ENCODE measurements around the gene RPTOR.

Gene RPTOR

DNA sequence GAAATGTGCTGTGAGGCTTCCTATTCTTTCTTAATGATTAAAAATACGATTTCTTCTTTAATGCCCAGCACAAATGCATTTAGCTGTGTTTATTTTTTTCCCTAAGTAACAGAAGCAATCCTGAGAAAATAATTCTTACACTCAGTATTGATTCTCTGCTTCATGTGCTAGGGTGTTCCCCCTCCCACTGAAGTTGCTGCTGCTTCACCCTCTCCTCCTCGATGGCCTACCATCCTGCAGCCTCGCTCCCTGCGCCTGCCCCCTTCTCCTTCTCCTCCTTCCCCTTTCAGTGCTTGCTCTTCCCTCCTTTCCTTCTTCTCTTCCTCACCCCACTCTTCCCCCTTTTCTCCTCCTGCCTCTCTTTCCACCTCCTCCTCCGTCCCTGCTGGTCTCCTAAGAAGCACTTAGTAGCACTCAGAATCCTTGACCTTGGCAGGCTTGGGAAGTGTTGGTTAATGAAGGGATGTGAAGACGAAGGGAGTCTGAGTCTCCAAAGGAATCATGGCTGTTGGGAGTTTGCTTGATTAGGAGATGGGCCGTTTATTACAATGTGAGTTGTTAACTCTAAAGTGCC is 119.7 kb downstream of the RPTOR start:
- Histone ChIP-seq H3K9me3 (ENCODE audit: control insufficient read depth in 1 of 2, low read length in 2 of 2) (no peaks in the 10 kb centered on the region), H3K36me3 (ENCODE audit: control insufficient read depth in 1 of 2, insufficient read depth in 2 of 2, low read length in 2 of 2) (no peaks in the 10 kb centered on the region), H3K27ac (ENCODE audit: low read length) (peak overlapping the region; percentile 20), H3K4me3 (ENCODE audit: low read depth in 1 of 2, low read length in 2 of 2) (no peak overlapping the region), H3K4me1 (ENCODE audit: control insufficient read depth in 1 of 2, insufficient read depth in 2 of 2, low read length in 2 of 2) (peaks cover 5 to 16% of the 10 kb centered on the region in 2 donors), H3K27me3 (ENCODE audit: low read depth, low read length) (no peaks in the 10 kb centered on the region)

- Histone ChIP-seq H3K4me3 (ENCODE audit: low read depth in 1 of 2, low read length in 2 of 2) (no peak overlapping the region), H3K27me3 (ENCODE audit: low read depth, low read length) (no peaks in the 10 kb centered on the region), H3K27ac (ENCODE audit: low read length) (no peak overlapping the region), H3K4me1 (ENCODE audit: control insufficient read depth in 1 of 2, insufficient read depth in 2 of 2, low read length in 2 of 2) (peaks cover 5 to 16% of the 10 kb centered on the region in 2 donors), H3K36me3 (ENCODE audit: control insufficient read depth in 1 of 2, insufficient read depth in 2 of 2, low read length in 2 of 2) (no peaks in the 10 kb centered on the region), H3K9me3 (ENCODE audit: control insufficient read depth in 1 of 2, low read length in 2 of 2) (no peaks in the 10 kb centered on the region)
Observed at GRCh38 chr17:80665792-80666191, 121.2 kb downstream of the RPTOR start.

GRCh38 chr17:80666867-80667266 is 122.2 kb downstream of the RPTOR start:
- Histone ChIP-seq H3K27me3 (ENCODE audit: low read depth, low read length) (no peaks in the 10 kb centered on the region), H3K36me3 (ENCODE audit: control insufficient read depth in 1 of 2, insufficient read depth in 2 of 2, low read length in 2 of 2) (no peaks in the 10 kb centered on the region)

GRCh38 chr17:80667462-80668277 is 123.0 kb downstream of the RPTOR start:
- Histone ChIP-seq H3K9me3 (ENCODE audit: control insufficient read depth in 1 of 2, low read length in 2 of 2) (no peaks in the 10 kb centered on the region), H3K4me3 (ENCODE audit: low read depth in 1 of 2, low read length in 2 of 2) (no peak overlapping the region), H3K27ac (ENCODE audit: low read length) (no peak overlapping the region), H3K36me3 (ENCODE audit: control insufficient read depth in 1 of 2, insufficient read depth in 2 of 2, low read length in 2 of 2) (no peaks in the 10 kb centered on the region), H3K27me3 (ENCODE audit: low read depth, low read length) (no peaks in the 10 kb centered on the region), H3K4me1 (ENCODE audit: control insufficient read depth in 1 of 2, insufficient read depth in 2 of 2, low read length in 2 of 2) (peaks cover 5 to 16% of the 10 kb centered on the region in 2 donors)

More at GRCh38 chr17:80666867-80667266, 122.2 kb downstream of the RPTOR start:
- Histone ChIP-seq H3K9me3 (ENCODE audit: control insufficient read depth in 1 of 2, low read length in 2 of 2) (no peaks in the 10 kb centered on the region), H3K4me1 (ENCODE audit: control insufficient read depth in 1 of 2, insufficient read depth in 2 of 2, low read length in 2 of 2) (peaks cover 5 to 16% of the 10 kb centered on the region in 2 donors), H3K4me3 (ENCODE audit: low read depth in 1 of 2, low read length in 2 of 2) (no peak overlapping the region), H3K27ac (ENCODE audit: low read length) (no peak overlapping the region)

- Histone ChIP-seq H3K4me3 (ENCODE audit: low read depth in 1 of 2, low read length in 2 of 2) (no peak overlapping the region), H3K27me3 (ENCODE audit: low read depth, low read length) (no peaks in the 10 kb centered on the region), H3K36me3 (ENCODE audit: control insufficient read depth in 1 of 2, insufficient read depth in 2 of 2, low read length in 2 of 2) (no peaks in the 10 kb centered on the region), H3K27ac (ENCODE audit: low read length) (no peak overlapping the region), H3K4me1 (ENCODE audit: control insufficient read depth in 1 of 2, insufficient read depth in 2 of 2, low read length in 2 of 2) (peaks cover 5 to 10% of the 10 kb centered on the region in 2 donors), H3K9me3 (ENCODE audit: control insufficient read depth in 1 of 2, low read length in 2 of 2) (no peaks in the 10 kb centered on the region)
Observed at GRCh38 chr17:80668375-80669148, 123.9 kb downstream of the RPTOR start.

- Histone ChIP-seq H3K9me3 (ENCODE audit: control insufficient read depth in 1 of 2, low read length in 2 of 2) (no peaks in the 10 kb centered on the region), H3K36me3 (ENCODE audit: control insufficient read depth in 1 of 2, insufficient read depth in 2 of 2, low read length in 2 of 2) (no peaks in the 10 kb centered on the region), H3K4me3 (ENCODE audit: low read depth in 1 of 2, low read length in 2 of 2) (no peak overlapping the region), H3K27ac (ENCODE audit: low read length) (no peak overlapping the region), H3K27me3 (ENCODE audit: low read depth, low read length) (no peaks in the 10 kb centered on the region), H3K4me1 (ENCODE audit: control insufficient read depth in 1 of 2, insufficient read depth in 2 of 2, low read length in 2 of 2) (no peaks in the 10 kb centered on the region)
Observed at GRCh38 chr17:80671039-80671824, 126.6 kb downstream of the RPTOR start.

DNA sequence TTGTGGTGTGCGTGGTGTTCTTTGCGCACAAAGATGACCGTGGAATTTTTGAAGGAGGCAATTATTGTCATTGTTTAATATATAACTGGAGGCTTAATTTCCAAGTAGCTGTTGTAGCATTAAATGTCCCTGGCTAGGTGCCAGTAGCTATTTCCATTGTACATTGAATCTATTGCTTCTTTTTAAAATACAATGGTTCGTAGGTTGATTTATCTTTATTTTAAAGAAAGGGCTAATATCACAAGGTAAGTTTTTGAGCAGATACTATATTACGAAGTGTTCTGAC is 127.1 kb downstream of the RPTOR start:
- no peaks in the 10 kb centered on the region for H3K4me1 ChIP-seq (ENCODE audit: control insufficient read depth in 1 of 2, insufficient read depth in 2 of 2, low read length in 2 of 2)
- H3K4me3 ChIP-seq (ENCODE audit: low read depth in 1 of 2, low read length in 2 of 2), result no peak overlapping the region
- no peaks in the 10 kb centered on the region for H3K9me3 ChIP-seq (ENCODE audit: control insufficient read depth in 1 of 2, low read length in 2 of 2)
- no peaks in the 10 kb centered on the region for H3K27me3 ChIP-seq (ENCODE audit: low read depth, low read length)
- H3K36me3 ChIP-seq (ENCODE audit: control insufficient read depth in 1 of 2, insufficient read depth in 2 of 2, low read length in 2 of 2), result no peaks in the 10 kb centered on the region
- no peak overlapping the region for H3K27ac ChIP-seq (ENCODE audit: low read length)

DNA sequence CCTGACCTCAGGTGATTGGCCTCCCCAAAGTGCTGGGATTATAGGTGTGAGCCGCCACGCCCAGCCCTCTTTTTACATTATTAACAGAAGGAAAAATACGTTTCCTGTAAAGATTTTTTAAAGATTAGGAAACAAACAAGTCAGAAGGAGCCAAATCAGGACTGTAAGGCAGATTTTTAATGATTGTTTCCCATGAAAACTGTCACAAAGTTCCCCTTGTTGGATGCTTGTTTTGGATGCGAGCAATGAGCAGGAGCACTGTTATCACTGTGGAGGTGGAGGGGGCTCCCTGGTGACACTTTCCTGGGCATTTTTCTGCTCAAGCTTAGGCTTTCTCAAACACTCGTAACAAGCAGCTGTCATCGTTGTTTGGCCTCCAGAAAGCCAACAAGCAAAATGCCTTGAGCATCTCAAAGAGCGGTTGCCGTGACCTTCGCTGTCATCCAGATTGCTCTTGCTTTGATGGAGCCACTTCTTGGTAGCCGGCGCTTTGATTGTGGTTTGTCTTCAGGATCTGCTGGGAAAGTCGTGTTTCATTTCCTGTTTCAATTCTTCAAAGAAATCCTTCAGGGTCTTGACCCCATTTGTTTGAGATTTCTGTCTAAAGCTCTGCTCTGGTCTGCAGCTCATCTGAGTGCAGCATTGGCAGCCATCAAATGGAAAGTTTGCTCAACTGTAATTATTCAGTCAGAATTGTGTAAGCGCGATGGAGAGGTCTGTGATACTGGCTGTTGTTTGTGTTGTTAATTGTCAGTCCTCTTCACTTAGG is 128.7 kb downstream of the RPTOR start:
- no peaks in the 10 kb centered on the region for H3K27me3 ChIP-seq (ENCODE audit: low read depth, low read length)
- no peak overlapping the region for H3K27ac ChIP-seq (ENCODE audit: low read length)
- no peaks in the 10 kb centered on the region for H3K4me1 ChIP-seq (ENCODE audit: control insufficient read depth in 1 of 2, insufficient read depth in 2 of 2, low read length in 2 of 2)
- no peak overlapping the region for H3K4me3 ChIP-seq (ENCODE audit: low read depth in 1 of 2, low read length in 2 of 2)
- H3K36me3 ChIP-seq (ENCODE audit: control insufficient read depth in 1 of 2, insufficient read depth in 2 of 2, low read length in 2 of 2), result no peaks in the 10 kb centered on the region
- no peaks in the 10 kb centered on the region for H3K9me3 ChIP-seq (ENCODE audit: control insufficient read depth in 1 of 2, low read length in 2 of 2)

GRCh38 chr17:80675438-80676095 is 130.9 kb downstream of the RPTOR start:
- Histone ChIP-seq H3K27me3 (ENCODE audit: low read depth, low read length) (no peaks in the 10 kb centered on the region), H3K4me1 (ENCODE audit: control insufficient read depth in 1 of 2, insufficient read depth in 2 of 2, low read length in 2 of 2) (no peaks in the 10 kb centered on the region), H3K36me3 (ENCODE audit: control insufficient read depth in 1 of 2, insufficient read depth in 2 of 2, low read length in 2 of 2) (no peaks in the 10 kb centered on the region), H3K9me3 (ENCODE audit: control insufficient read depth in 1 of 2, low read length in 2 of 2) (no peaks in the 10 kb centered on the region), H3K27ac (ENCODE audit: low read length) (no peak overlapping the region), H3K4me3 (ENCODE audit: low read depth in 1 of 2, low read length in 2 of 2) (no peak overlapping the region)

- no peak overlapping the region for H3K4me3 ChIP-seq (ENCODE audit: low read depth in 1 of 2, low read length in 2 of 2)
Observed at GRCh38 chr17:80676096-80676466, 131.4 kb downstream of the RPTOR start.

More at GRCh38 chr17:80676096-80676466, 131.4 kb downstream of the RPTOR start:
- Histone ChIP-seq H3K27ac (ENCODE audit: low read length) (no peak overlapping the region), H3K27me3 (ENCODE audit: low read depth, low read length) (no peaks in the 10 kb centered on the region), H3K4me1 (ENCODE audit: control insufficient read depth in 1 of 2, insufficient read depth in 2 of 2, low read length in 2 of 2) (no peaks in the 10 kb centered on the region), H3K36me3 (ENCODE audit: control insufficient read depth in 1 of 2, insufficient read depth in 2 of 2, low read length in 2 of 2) (no peaks in the 10 kb centered on the region), H3K9me3 (ENCODE audit: control insufficient read depth in 1 of 2, low read length in 2 of 2) (no peaks in the 10 kb centered on the region)

Data from muscle layer of duodenum (tissue), 2 donors.